KOPT-K1 (cell line): ENCODE results near the gene TSN.
"Not testable (repeated sequence)": the region's sequence is repeated elsewhere in the genome, so short reads cannot be mapped to it uniquely, and the experiment has no call there.

Experiments
- H3K27ac ChIP-seq: fragments of 200-600 bp; sonication (generic); 2 replicates; pipeline ENCODE4 v1.5.1; 2016; ENCODE audit warnings: antibody characterized with exemption, mild to moderate bottlenecking, low read depth, low read length; ENCODE audit not compliant: poor library complexity, severe bottlenecking
- H3K36me3 ChIP-seq: fragments of 200-600 bp; sonication (generic); 2 replicates; pipeline ENCODE4 v1.5.1; 2017; ENCODE audit warnings: antibody characterized with exemption, mild to moderate bottlenecking, low read length, moderate library complexity; ENCODE audit not compliant: insufficient read depth
- H3K9me3 ChIP-seq: fragments of 200-600 bp; sonication (generic); 2 replicates; pipeline ENCODE4 v1.5.1; 2017; ENCODE audit warnings: antibody characterized with exemption, low read length, mild to moderate bottlenecking; ENCODE audit not compliant: insufficient read depth, poor library complexity, severe bottlenecking

TSN gene

GRCh38 chr2:121755237-121756111 lies at the start of gene TSN:
Gene TSN, plus strand, starts transcription at chr2:121755651. Its CDS starts 129 bp downstream, at chr2:121755780.
- peaks cover 30% of the 10 kb centered on the region for H3K36me3 ChIP-seq
- H3K9me3 ChIP-seq: no peaks in the 10 kb centered on the region
- peak within 1 kb of the TSS; percentile 75 for H3K27ac ChIP-seq

- Histone ChIP-seq H3K36me3 (no peaks in the 10 kb centered on the region), H3K9me3 (no peaks in the 10 kb centered on the region), H3K27ac (no peak overlapping the region)
These were observed 49.5 kb upstream of the TSN start for GRCh38 chr2:121705958-121706357.

- Histone ChIP-seq H3K9me3 (no peaks in the 10 kb centered on the region), H3K36me3 (no peaks in the 10 kb centered on the region), H3K27ac (no peak overlapping the region)
These were observed 48.0 kb upstream of the TSN start for GRCh38 chr2:121707344-121707919.

- Histone ChIP-seq H3K27ac (no peak overlapping the region), H3K9me3 (no peaks in the 10 kb centered on the region), H3K36me3 (no peaks in the 10 kb centered on the region)
These were observed 47.5 kb upstream of the TSN start for GRCh38 chr2:121707920-121708361.

GRCh38 chr2:121709776-121710469 lies 45.5 kb upstream of the TSN start:
- Histone ChIP-seq H3K9me3 (no peaks in the 10 kb centered on the region), H3K27ac (no peak overlapping the region), H3K36me3 (no peaks in the 10 kb centered on the region)

- H3K36me3 ChIP-seq: no peaks in the 10 kb centered on the region
- H3K27ac ChIP-seq: no peak overlapping the region
- H3K9me3 ChIP-seq: no peaks in the 10 kb centered on the region
These were observed 44.8 kb upstream of the TSN start for GRCh38 chr2:121710470-121711170.

GRCh38 chr2:121711481-121711880 lies 44.0 kb upstream of the TSN start:
- not testable (repeated sequence) for H3K27ac ChIP-seq, H3K9me3 ChIP-seq, H3K36me3 ChIP-seq

- no peak overlapping the region for H3K27ac ChIP-seq
- H3K9me3 ChIP-seq: no peaks in the 10 kb centered on the region
- H3K36me3 ChIP-seq: no peaks in the 10 kb centered on the region
These were observed 39.3 kb upstream of the TSN start for GRCh38 chr2:121716126-121716525.

GRCh38 chr2:121717529-121717928 lies 37.9 kb upstream of the TSN start:
- Histone ChIP-seq H3K27ac (no peak overlapping the region), H3K9me3 (no peaks in the 10 kb centered on the region), H3K36me3 (no peaks in the 10 kb centered on the region)

GRCh38 chr2:121721926-121722325 lies 33.5 kb upstream of the TSN start:
- H3K27ac ChIP-seq: no peak overlapping the region
- H3K9me3 ChIP-seq: no peaks in the 10 kb centered on the region
- H3K36me3 ChIP-seq: peaks cover 22% of the 10 kb centered on the region

- Histone ChIP-seq H3K27ac (no peak overlapping the region), H3K36me3 (peaks cover 27% of the 10 kb centered on the region), H3K9me3 (no peaks in the 10 kb centered on the region)
These were observed 33.0 kb upstream of the TSN start for GRCh38 chr2:121722479-121722878.

GRCh38 chr2:121723316-121723715 lies 32.1 kb upstream of the TSN start:
- no peak overlapping the region for H3K27ac ChIP-seq

GRCh38 chr2:121727332-121727731 lies 28.1 kb upstream of the TSN start:
- Histone ChIP-seq H3K9me3 (no peaks in the 10 kb centered on the region), H3K27ac (no peak overlapping the region), H3K36me3 (peaks cover 76% of the 10 kb centered on the region)

More at GRCh38 chr2:121723316-121723715, 32.1 kb upstream of the TSN start:
- Histone ChIP-seq H3K9me3 (no peaks in the 10 kb centered on the region), H3K36me3 (peaks cover 36% of the 10 kb centered on the region)

GRCh38 chr2:121727950-121728349 lies 27.5 kb upstream of the TSN start:
- peaks cover 82% of the 10 kb centered on the region for H3K36me3 ChIP-seq
- H3K9me3 ChIP-seq: no peaks in the 10 kb centered on the region
- H3K27ac ChIP-seq: no peak overlapping the region

- Histone ChIP-seq H3K9me3 (no peaks in the 10 kb centered on the region), H3K27ac (no peak overlapping the region), H3K36me3 (peaks cover 90% of the 10 kb centered on the region)
These were observed 24.1 kb upstream of the TSN start for GRCh38 chr2:121731366-121731765.
